Esophagus squamous epithelium (tissue), 5 donors: Measurements from ENCODE around the gene TXNRD1. TPM values are rescaled to one million over a fixed set of nuclear protein-coding genes. Genes with fewer than 3 reads are reported as not detected.

Experiments
- DNase-seq: peaks from one replicate; lab custom pipeline; 2025; lab: John Stamatoyannopoulos, UW
- H3K27ac ChIP-seq, 4 donors: fragments of 200-600 bp; sonication (generic); one replicate each; pipeline ENCODE4 v1.5.1; 2016 to 2019; ENCODE audit warnings: mild to moderate bottlenecking in 1 of 4
- H3K27me3 ChIP-seq, 4 donors: fragments of 200-600 bp; sonication (generic); 1 replicate in 3 of 4; 2 replicates in 1 of 4; pipeline versions ENCODE4 v1.5.1 to v1.6.0; 2017 to 2021; ENCODE audit warnings: antibody characterized with exemption in 1 of 4
- H3K36me3 ChIP-seq, 3 donors: fragments of 200-600 bp; sonication (generic); one replicate each; pipeline ENCODE4 v1.5.1; 2016 to 2019
- H3K4me1 ChIP-seq, 3 donors: fragments of 200-600 bp; sonication (generic); one replicate each; pipeline ENCODE4 v1.5.1; 2017 to 2019
- H3K4me3 ChIP-seq, 4 donors: fragments of 200-600 bp; sonication (generic); 1 replicate in 3 of 4; 2 replicates in 1 of 4; pipeline ENCODE4 v1.5.1; 2016 to 2019; ENCODE audit warnings: mild to moderate bottlenecking in 2 of 4, moderate library complexity in 1 of 4
- H3K9me3 ChIP-seq, 3 donors: fragments of 200-600 bp; sonication (generic); one replicate each; pipeline ENCODE4 v1.5.1; 2016 to 2019
- CTCF ChIP-seq, 6 experiments: fragments of 450-650 bp in 4 of 6; fragments of 200-600 bp in 2 of 6; sonication (generic) in 2 of 6; IDR thresholded peaks; one replicate each; pipeline ENCODE4 v1.5.1; 2016 to 2019; ENCODE audit warnings: antibody characterized with exemption in 6 of 6, mild to moderate bottlenecking in 4 of 6, moderate library complexity in 4 of 6
- POLR2A ChIP-seq, 4 donors: fragments of 450-650 bp; IDR thresholded peaks; one replicate each; pipeline ENCODE4 v1.6.1; 2017; ENCODE audit warnings: antibody characterized with exemption in 4 of 4, mild to moderate bottlenecking in 4 of 4, moderate library complexity in 3 of 4
- WGBS, 2 donors: methylation state at CpG; one replicate each; pipeline ENCODE4 v1.1.5; 2018; 5-methylcytosine and 5-hydroxymethylcytosine counted together
- intact Hi-C: fragments of 100-400 bp; cut with DNase I; formaldehyde crosslinking; loops from one replicate; pipeline ENCODE4 v1.15.0; 2022
- total RNA-seq, 4 donors: library from RNA; depleted of rRNA; stranded (reverse); fragments of >200 nt; gene quantifications; one replicate each; pipeline ENCODE4 v1.1.0, GENCODE V29; 2016
- donor health status: DM: yes; HTN: yes; CAD: no.

TXNRD1 gene
- total RNA-seq, 4 donors from 2014 or later: 40.6 to 125 (median 82.0) TPM

DNA sequence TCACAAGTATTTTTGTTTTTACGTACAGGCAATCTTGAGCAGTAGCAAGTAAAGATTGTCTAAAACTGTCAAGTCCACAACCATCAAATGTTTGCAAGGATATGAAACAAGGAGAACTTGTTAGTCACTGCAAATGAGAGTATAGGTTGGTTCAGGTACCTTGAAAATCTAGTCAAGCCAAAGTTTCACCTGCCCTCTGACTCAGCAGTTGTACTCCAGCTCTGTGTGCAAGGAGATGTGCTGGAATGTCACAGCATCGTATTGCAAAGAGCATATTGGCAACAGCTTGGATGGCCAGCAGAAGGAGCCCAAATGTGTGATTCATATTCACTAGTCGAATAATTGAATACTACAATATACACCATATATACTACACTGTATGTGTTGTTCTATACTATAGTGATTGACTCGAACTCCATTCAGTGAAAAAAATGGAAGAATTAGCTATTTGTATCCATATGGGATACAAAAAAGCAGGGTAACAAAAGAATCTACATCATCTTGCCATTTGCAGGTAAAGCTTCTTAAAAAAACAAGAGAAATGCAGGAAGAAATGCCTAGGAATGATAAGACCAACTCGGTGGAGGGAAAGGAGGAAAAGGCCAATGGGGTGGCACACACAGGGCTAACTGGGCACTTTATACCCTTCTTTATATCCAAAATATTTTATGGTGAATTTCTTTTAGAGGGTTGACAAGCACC, 131.9 kb downstream of the TXNRD1 start:
- 80 to 81% methylated on average over 5 of the region's 5 CpGs for WGBS, 2 donors
- Histone ChIP-seq H3K27me3 (no peaks in the 10 kb centered on the region), H3K36me3 (peaks cover 12 to 97% (median 18%) of the 10 kb centered on the region in 3 donors), H3K4me3 (no peak overlapping the region), H3K27ac (no peak overlapping the region), H3K9me3 (no peaks in the 10 kb centered on the region), H3K4me1 (no peaks in the 10 kb centered on the region)
- no peak for DNase-seq
- intact Hi-C loops: no loop called here
- TF ChIP-seq CTCF (IDR thresholded peaks at IDR 0.05) (no peak), POLR2A (IDR thresholded peaks at IDR 0.05) (no peak)

DNA sequence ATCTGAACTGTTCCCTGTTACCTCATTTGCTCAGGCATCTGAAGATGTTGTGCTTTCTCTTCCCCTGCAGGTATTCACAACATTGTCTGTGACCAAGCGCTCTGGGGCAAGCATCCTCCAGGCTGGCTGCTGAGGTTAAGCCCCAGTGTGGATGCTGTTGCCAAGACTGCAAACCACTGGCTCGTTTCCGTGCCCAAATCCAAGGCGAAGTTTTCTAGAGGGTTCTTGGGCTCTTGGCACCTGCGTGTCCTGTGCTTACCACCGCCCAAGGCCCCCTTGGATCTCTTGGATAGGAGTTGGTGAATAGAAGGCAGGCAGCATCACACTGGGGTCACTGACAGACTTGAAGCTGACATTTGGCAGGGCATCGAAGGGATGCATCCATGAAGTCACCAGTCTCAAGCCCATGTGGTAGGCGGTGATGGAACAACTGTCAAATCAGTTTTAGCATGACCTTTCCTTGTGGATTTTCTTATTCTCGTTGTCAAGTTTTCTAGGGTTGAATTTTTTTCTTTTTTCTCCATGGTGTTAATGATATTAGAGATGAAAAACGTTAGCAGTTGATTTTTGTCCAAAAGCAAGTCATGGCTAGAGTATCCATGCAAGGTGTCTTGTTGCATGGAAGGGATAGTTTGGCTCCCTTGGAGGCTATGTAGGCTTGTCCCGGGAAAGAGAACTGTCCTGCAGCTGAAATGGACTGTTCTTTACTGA, 132.9 kb downstream of the TXNRD1 start:
- intact Hi-C loops: no loop called here
- no peaks in the 10 kb centered on the region for H3K27me3 ChIP-seq
- H3K4me1 ChIP-seq: no peaks in the 10 kb centered on the region
- no peak overlapping the region for H3K27ac ChIP-seq
- TF ChIP-seq POLR2A (IDR thresholded peaks at IDR 0.05) (no peak), CTCF (IDR thresholded peaks at IDR 0.05) (no peak)
- H3K36me3 ChIP-seq: peaks cover 8 to 96% (median 18%) of the 10 kb centered on the region in 3 donors
- H3K9me3 ChIP-seq: no peaks in the 10 kb centered on the region
- H3K4me3 ChIP-seq: no peak overlapping the region
- WGBS, 2 donors: 89 to 92% methylated on average over 6 to 10 of the region's 11 CpGs
- no peak for DNase-seq

- H3K4me3 ChIP-seq: no peak overlapping the region
- no peak overlapping the region for H3K27ac ChIP-seq
- no peaks in the 10 kb centered on the region for H3K27me3 ChIP-seq
- H3K4me1 ChIP-seq: no peaks in the 10 kb centered on the region
- peaks cover 8 to 96% (median 18%) of the 10 kb centered on the region in 3 donors for H3K36me3 ChIP-seq
- DNase-seq: no peak
- intact Hi-C loops: no loop called here
- 93 to 94% methylated on average over 2 of the region's 2 CpGs for WGBS, 2 donors
- TF ChIP-seq CTCF (IDR thresholded peaks at IDR 0.05): no peak
- TF ChIP-seq POLR2A (IDR thresholded peaks at IDR 0.05): no peak
- H3K9me3 ChIP-seq: no peaks in the 10 kb centered on the region
These were observed 133.5 kb downstream of the TXNRD1 start for GRCh38 chr12:104348994-104349494.

DNA sequence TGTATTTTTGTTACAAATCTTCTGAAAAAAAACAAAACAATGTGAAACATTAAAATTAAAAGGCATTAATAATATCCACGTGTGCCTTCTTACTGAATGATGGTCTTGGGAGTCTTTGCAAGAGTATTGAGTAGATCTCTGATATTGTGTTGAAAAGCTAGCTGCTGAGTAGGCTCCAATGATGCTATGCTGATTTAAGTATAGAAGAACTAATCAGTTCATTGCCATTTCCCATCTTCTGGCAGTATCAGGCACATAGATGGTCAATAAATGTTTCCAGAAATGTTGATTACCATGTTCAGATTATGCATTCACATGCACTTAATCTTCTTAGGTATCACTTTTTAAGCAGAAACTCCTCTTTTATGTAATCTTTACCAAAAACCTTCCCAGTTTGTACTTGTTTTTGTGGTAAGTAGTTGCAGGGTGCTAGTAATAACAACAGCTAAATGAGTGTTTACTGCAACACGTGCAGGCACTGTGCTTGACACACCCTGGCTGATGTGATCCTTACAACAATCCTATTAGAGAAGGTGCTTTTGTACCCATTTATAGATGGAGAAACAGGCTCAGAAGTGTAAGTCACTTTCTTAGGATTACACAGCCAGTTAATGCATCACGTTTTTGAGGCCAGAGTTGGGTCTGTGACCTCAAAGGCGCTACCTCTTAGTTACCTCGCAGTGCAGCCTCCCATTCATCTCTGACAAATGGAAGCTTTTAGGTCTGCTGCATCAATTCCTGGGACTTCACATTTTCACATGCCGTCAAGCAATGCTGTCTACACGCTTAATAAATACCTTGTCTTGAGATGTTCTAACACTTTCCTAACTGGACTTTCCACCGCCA, 134.9 kb downstream of the TXNRD1 start:
- intact Hi-C loops: no loop called here
- Histone ChIP-seq H3K36me3 (peaks cover 8 to 97% (median 18%) of the 10 kb centered on the region in 3 donors), H3K27me3 (no peaks in the 10 kb centered on the region), H3K4me3 (no peak overlapping the region), H3K4me1 (no peaks in the 10 kb centered on the region), H3K27ac (no peak overlapping the region), H3K9me3 (no peaks in the 10 kb centered on the region)
- TF ChIP-seq POLR2A (IDR thresholded peaks at IDR 0.05) (no peak), CTCF (IDR thresholded peaks at IDR 0.05) (no peak)
- 88 to 89% methylated on average over 8 of the region's 8 CpGs for WGBS, 2 donors
- no peak for DNase-seq
